HEK293 (cell line): ENCODE data around the gene POLR2E.

Experiments used
- CTCF ChIA-PET: fragments of 350-600 bp; formaldehyde crosslinking; extraction: SDS; loops from one replicate; lab custom pipeline; 2021; ENCODE audit warnings: antibody characterized with exemption; lab: Yijun Ruan, JAX
- POLR2A ChIA-PET: fragments of 300-600 bp; formaldehyde crosslinking; extraction: SDS; loops from one replicate; lab custom pipeline; 2020; ENCODE audit warnings: antibody characterized with exemption, inconsistent platforms; lab: Yijun Ruan, JAX
- H3K27ac ChIP-seq: fragments of 200-500 bp; sonication (Bioruptor generic); 2 replicates; pipeline ENCODE4 v1.5.1; 2014; ENCODE audit warnings: low read depth, low read length, control low read depth, inconsistent platforms; ENCODE audit errors: extremely low read depth
- H3K36me3 ChIP-seq, 2 experiments: fragments of 200-500 bp in 1 of 2; sonication (Bioruptor generic) in 1 of 2; 1 replicate in 1 of 2; 2 replicates in 1 of 2; pipeline ENCODE4 v1.5.1; 2014 to 2017; ENCODE audit warnings: inconsistent platforms in 2 of 2, low read length in 2 of 2; ENCODE audit not compliant: control insufficient read depth in 2 of 2, insufficient read depth in 1 of 2
- H3K4me1 ChIP-seq: fragments of 200-500 bp; sonication (Bioruptor generic); 2 replicates; pipeline ENCODE4 v1.5.1; 2014; ENCODE audit warnings: mild to moderate bottlenecking, low read length, inconsistent platforms; ENCODE audit not compliant: control insufficient read depth, insufficient read depth
- H3K4me3 ChIP-seq: 2 replicates; pipeline ENCODE4 v1.5.1; 2011; ENCODE audit warnings: low read depth, mild to moderate bottlenecking, control low read depth, low read length, moderate library complexity
- H3K9me3 ChIP-seq: fragments of 200-500 bp; sonication (Bioruptor generic); 2 replicates; pipeline ENCODE4 v1.5.1; 2014; ENCODE audit warnings: low read depth, low read length, inconsistent platforms; ENCODE audit not compliant: control insufficient read depth, insufficient read depth
- ATF2 ChIP-seq: fragments of 450-650 bp; formaldehyde crosslinking; IDR thresholded peaks from 2 replicates; pipeline ENCODE4 v1.5.1; 2016; ENCODE audit warnings: missing biosample characterization, missing genetic modification characterization, low read depth
- BCL11A ChIP-seq: fragments of 450-650 bp; formaldehyde crosslinking; IDR thresholded peaks from 2 replicates; pipeline ENCODE4 v1.5.1; 2016; ENCODE audit warnings: low read depth, missing biosample characterization, missing genetic modification characterization
- GLIS2 ChIP-seq: fragments of 450-650 bp; formaldehyde crosslinking; IDR thresholded peaks from 2 replicates; pipeline ENCODE4 v1.5.1; 2016; ENCODE audit warnings: missing biosample characterization, missing genetic modification characterization
- HIC1 ChIP-seq: fragments of 450-650 bp; formaldehyde crosslinking; IDR thresholded peaks from 2 replicates; pipeline ENCODE4 v1.5.1; 2016; ENCODE audit warnings: missing biosample characterization, missing genetic modification characterization
- PATZ1 ChIP-seq: fragments of 450-650 bp; formaldehyde crosslinking; IDR thresholded peaks from 2 replicates; pipeline ENCODE4 v1.5.1; 2016; ENCODE audit warnings: missing biosample characterization, missing genetic modification characterization
- PRDM1 ChIP-seq: fragments of 450-650 bp; formaldehyde crosslinking; IDR thresholded peaks from 2 replicates; pipeline ENCODE4; 2016; ENCODE audit warnings: missing biosample characterization, missing genetic modification characterization
- RBAK ChIP-seq: fragments of 450-650 bp; formaldehyde crosslinking; IDR thresholded peaks from 2 replicates; pipeline ENCODE4 v1.5.1; 2016; ENCODE audit warnings: missing biosample characterization, missing genetic modification characterization
- YY1 ChIP-seq: fragments of 450-650 bp; formaldehyde crosslinking; IDR thresholded peaks from 2 replicates; pipeline ENCODE4 v1.5.1; 2018; ENCODE audit warnings: missing biosample characterization, missing genetic modification characterization
- ZBTB6 ChIP-seq: fragments of 450-650 bp; formaldehyde crosslinking; IDR thresholded peaks from 2 replicates; pipeline ENCODE4 v1.5.1; 2017; ENCODE audit warnings: missing biosample characterization, missing genetic modification characterization
- ZBTB7A ChIP-seq: fragments of 450-650 bp; formaldehyde crosslinking; IDR thresholded peaks from 2 replicates; pipeline ENCODE4 v1.5.1; 2016; ENCODE audit warnings: low read depth, missing biosample characterization, missing genetic modification characterization
- ZEB2 ChIP-seq: fragments of 450-650 bp; formaldehyde crosslinking; IDR thresholded peaks from 2 replicates; pipeline ENCODE4 v1.5.1; 2016; ENCODE audit warnings: missing biosample characterization, missing genetic modification characterization
- ZNF121 ChIP-seq: fragments of 450-650 bp; formaldehyde crosslinking; IDR thresholded peaks from 2 replicates; pipeline ENCODE4 v1.5.1; 2016; ENCODE audit warnings: missing biosample characterization, missing genetic modification characterization
- ZNF223 ChIP-seq: fragments of 450-650 bp; formaldehyde crosslinking; IDR thresholded peaks from 2 replicates; pipeline ENCODE4 v1.5.1; 2016; ENCODE audit warnings: missing biosample characterization, missing genetic modification characterization
- ZNF24 ChIP-seq: fragments of 450-650 bp; formaldehyde crosslinking; IDR thresholded peaks from 2 replicates; pipeline ENCODE4 v1.5.1; 2016; ENCODE audit warnings: missing biosample characterization, missing genetic modification characterization
- ZNF274 ChIP-seq, 2 experiments: fragments of 200-500 bp in 1 of 2; fragments of 450-650 bp in 1 of 2; sonication (Bioruptor generic) in 1 of 2; formaldehyde crosslinking in 1 of 2; IDR thresholded peaks; 2 replicates each; pipeline versions ENCODE4 v1.5.1 to v1.6.1; 2014 to 2016; ENCODE audit warnings: borderline replicate concordance in 1 of 2, inconsistent platforms in 1 of 2, low read length in 1 of 2, missing biosample characterization in 1 of 2, missing genetic modification characterization in 1 of 2
- ZNF311 ChIP-seq: fragments of 450-650 bp; formaldehyde crosslinking; IDR thresholded peaks from 2 replicates; pipeline ENCODE4 v1.5.1; 2017; ENCODE audit warnings: missing biosample characterization, missing genetic modification characterization, borderline replicate concordance
- ZNF335 ChIP-seq: fragments of 450-650 bp; formaldehyde crosslinking; conservative IDR thresholded peaks from 2 replicates; pipeline ENCODE4 v1.5.1; 2016; ENCODE audit warnings: missing biosample characterization, missing genetic modification characterization
- ZNF398 ChIP-seq: fragments of 450-650 bp; formaldehyde crosslinking; IDR thresholded peaks from 2 replicates; pipeline ENCODE4 v1.5.1; 2017; ENCODE audit warnings: missing biosample characterization, missing genetic modification characterization
- ZNF404 ChIP-seq: fragments of 450-650 bp; formaldehyde crosslinking; IDR thresholded peaks from 2 replicates; pipeline ENCODE4 v1.5.1; 2017; ENCODE audit warnings: missing biosample characterization, missing genetic modification characterization
- ZNF473 ChIP-seq: fragments of 450-650 bp; formaldehyde crosslinking; IDR thresholded peaks from 2 replicates; pipeline ENCODE4 v1.5.1; 2017; ENCODE audit warnings: missing biosample characterization, missing genetic modification characterization
- ZNF580 ChIP-seq: fragments of 450-650 bp; formaldehyde crosslinking; IDR thresholded peaks from 2 replicates; pipeline ENCODE4 v1.5.1; 2016; ENCODE audit warnings: missing biosample characterization, missing genetic modification characterization
- ZNF610 ChIP-seq: fragments of 450-650 bp; formaldehyde crosslinking; IDR thresholded peaks from 2 replicates; pipeline ENCODE4 v1.5.1; 2016; ENCODE audit warnings: missing biosample characterization, missing genetic modification characterization, borderline replicate concordance
- ZNF747 ChIP-seq: fragments of 450-650 bp; formaldehyde crosslinking; IDR thresholded peaks from 2 replicates; pipeline ENCODE4 v1.5.1; 2016; ENCODE audit warnings: missing biosample characterization, missing genetic modification characterization
- ZNF777 ChIP-seq: fragments of 450-650 bp; formaldehyde crosslinking; IDR thresholded peaks from 2 replicates; pipeline ENCODE4 v1.5.1; 2017; ENCODE audit warnings: missing biosample characterization, missing genetic modification characterization, borderline replicate concordance
- ZNF785 ChIP-seq: fragments of 450-650 bp; formaldehyde crosslinking; IDR thresholded peaks from 2 replicates; pipeline ENCODE4 v1.5.1; 2016; ENCODE audit warnings: missing biosample characterization, missing genetic modification characterization
- ZNF792 ChIP-seq: fragments of 450-650 bp; formaldehyde crosslinking; IDR thresholded peaks from 2 replicates; pipeline ENCODE4 v1.5.1; 2016; ENCODE audit warnings: missing biosample characterization, missing genetic modification characterization

POLR2E gene

GRCh38 chr19:1097810-1098176 lies 2.6 kb upstream of the POLR2E start:
- H3K27ac ChIP-seq: no peak overlapping the region
- H3K36me3 ChIP-seq: peaks cover 8 to 14% of the 10 kb centered on the region in 2 experiments; a peak in 2 of 3 replicates
- peaks cover 4% of the 10 kb centered on the region; the same call in 1 of the 2 replicates for H3K4me1 ChIP-seq
- no peaks in the 10 kb centered on the region for H3K9me3 ChIP-seq
- no peak overlapping the region for H3K4me3 ChIP-seq
- TF ChIP-seq ZNF473 (tag by site-specific recombination) (no peak), GLIS2 (no peak), RBAK (tag by site-specific recombination) (no peak), ZNF610 (tag by site-specific recombination) (no peak), ZNF335 (tag by site-specific recombination) (no peak), ZNF792 (tag by site-specific recombination) (no peak), ZEB2 (tag by site-specific recombination) (no peak), ZNF311 (tag by site-specific recombination) (no peak), ZNF777 (tag by site-specific recombination) (no peak), ZNF223 (no peak), PRDM1 (tag by site-specific recombination) (no peak), ZNF121 (tag by site-specific recombination) (no peak), ATF2 (tag by site-specific recombination) (no peak), ZNF24 (tag by site-specific recombination) (no peak), BCL11A (no peak), ZNF747 (tag by site-specific recombination) (no peak), ZNF404 (tag by site-specific recombination) (no peak), ZNF398 (no peak), ZNF785 (tag by site-specific recombination) (no peak), ZNF274 (IDR thresholded peaks at IDR 0.05; ENCODE audit: low read length) (no peak), ZNF274 (tag by site-specific recombination; IDR thresholded peaks at IDR 0.05; ENCODE audit: borderline replicate concordance) (no peak)
- ChIA-PET CTCF (interaction anchor here (0.5 to 1.2 kb wide), 4 partner anchors 97 to 510 kb away, joined by 3 to 6 read pairs (median 3); no protein-coding TSS in a partner anchor), POLR2A (no interaction called here)

- CTCF ChIA-PET: interaction anchor here (1.0 kb wide), 1 partner anchor 66 kb away, joined by 3 read pairs; no protein-coding TSS in a partner anchor
- POLR2A ChIA-PET: interaction anchor here (0.8 to 1.3 kb wide), 6 partner anchors 9 to 66 kb away, joined by 3 to 6 read pairs (median 4); partner anchors contain the start of genes ABCA7 and ARHGAP45
- Histone ChIP-seq H3K4me3 (peak overlapping the region; percentile 83), H3K4me1 (peaks cover 4% of the 10 kb centered on the region; the same call in 1 of the 2 replicates), H3K27ac (peak overlapping the region; percentile 18; the same call in 1 of the 2 replicates), H3K9me3 (no peaks in the 10 kb centered on the region), H3K36me3 (peaks cover 13 to 33% of the 10 kb centered on the region in 2 experiments; a peak in 2 of 3 replicates)
- 0 out of 2 replicates have a peak, but pooled peaks have one; percentile 11 for TF ChIP-seq ZBTB7A
- TF ChIP-seq HIC1 (tag by site-specific recombination): 0 out of 2 replicates have a peak, but pooled peaks have one; percentile 19
- 0 out of 2 replicates have a peak, but pooled peaks have one; percentile 1 for TF ChIP-seq YY1 (tag by site-specific recombination)
- TF ChIP-seq ZNF580 (tag by site-specific recombination): no peak
- 0 out of 2 replicates have a peak, but pooled peaks have one; percentile 17 for TF ChIP-seq PATZ1 (tag by site-specific recombination)
- no peak for TF ChIP-seq ZBTB6 (tag by site-specific recombination)
Measured at GRCh38 chr19:1094655-1094977, 559 bp downstream of the POLR2E start.
